Measurements from ENCODE around the gene FHOD3. TPM values are rescaled to one million over a fixed set of nuclear protein-coding genes. Genes with fewer than 3 reads are reported as not detected.

Gene FHOD3
- total and polyA plus RNA-seq, 2 of the 8 experiments (the other 6 are each of a cell fraction or from before 2014, with no cell fraction given) = 9.7 to 10.5 TPM

DNA sequence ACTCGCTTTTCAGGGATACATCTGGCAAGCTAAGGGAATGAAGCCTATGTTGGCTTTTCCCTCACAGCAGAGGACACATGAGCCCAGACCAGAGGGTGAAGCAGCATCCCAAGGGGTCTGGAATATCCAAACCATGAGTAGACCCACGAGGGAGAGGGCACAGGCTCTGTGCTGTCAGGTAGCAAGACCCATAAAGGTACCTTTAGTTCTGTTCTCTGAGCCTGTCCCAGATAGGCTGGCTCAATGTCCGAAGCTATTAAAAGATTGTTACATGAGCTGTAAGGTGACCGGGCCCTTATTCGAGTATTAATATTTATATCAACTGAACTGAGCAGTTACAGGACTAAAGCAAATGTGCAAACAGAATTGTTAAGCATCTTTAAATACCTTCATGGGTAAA is 479.1 kb downstream of the FHOD3 start:
- no peak overlapping the region for H2BK120ac ChIP-seq (replicated peaks; ENCODE audit: low read depth, low read length)
- H2BK12ac ChIP-seq (ENCODE audit: low read depth, low read length) = no peak overlapping the region
- 88% methylated on average over 5 of the region's 5 CpGs; no CpG with 5 or more reads in 1 of the 2 experiments for WGBS, 2 experiments (ENCODE audit: extremely low coverage in 1 of 2, insufficient coverage in 1 of 2, insufficient read length in 1 of 2, insufficient replicate concordance in 2 of 2, low coverage in 1 of 2, low lambda C conversion rate in 2 of 2, missing lambda C conversion rate in 1 of 2)
- no peak overlapping the region for H3K4ac ChIP-seq (replicated peaks; ENCODE audit: insufficient read length, low read depth, low read length)
- DNase-seq (ENCODE audit: low read depth in 1 of 2, low spot score in 2 of 2) = no peak
- H3K79me1 ChIP-seq (ENCODE audit: low read depth, low read length) = no peaks in the 10 kb centered on the region
- no peak overlapping the region for H4K8ac ChIP-seq (ENCODE audit: extremely low read depth, insufficient read depth, low read length)
- no peak overlapping the region for H3K9ac ChIP-seq (replicated peaks in 1 of 4; ENCODE audit: extremely low read depth in 1 of 4, low read depth in 3 of 4, low read length in 3 of 4)
- no peak overlapping the region for H3K4me2 ChIP-seq (ENCODE audit: insufficient read depth in 1 of 2, low read depth in 2 of 2, low read length in 2 of 2)
- H3K36me3 ChIP-seq (ENCODE audit: control insufficient read depth in 2 of 4, insufficient read depth in 4 of 4, low read length in 3 of 4) = peaks cover 0 to 2% (median 0%) of the 10 kb centered on the region in 4 experiments; a peak in 2 of 8 replicates
- no peak overlapping the region for H2BK5ac ChIP-seq (ENCODE audit: low read depth, low read length)
- no peak overlapping the region for H3K14ac ChIP-seq (ENCODE audit: insufficient read length)
- H4K20me1 ChIP-seq (replicated peaks in 1 of 2; ENCODE audit: control insufficient read depth in 1 of 2, insufficient read depth in 2 of 2, low read length in 2 of 2) = no peaks in the 10 kb centered on the region
- H3K79me2 ChIP-seq (ENCODE audit: control insufficient read depth in 1 of 2, insufficient read depth in 2 of 2, low read length in 2 of 2) = no peaks in the 10 kb centered on the region
- no peak overlapping the region for H2AK5ac ChIP-seq (ENCODE audit: low read depth, low read length)
- no peak overlapping the region for H3K23ac ChIP-seq (ENCODE audit: insufficient read length)
- ChIA-PET POLR2A (ENCODE audit: partially characterized antibody) (no interaction called here), CTCF (ENCODE audit: partially characterized antibody) (no interaction called here)
- H4K91ac ChIP-seq (replicated peaks; ENCODE audit: insufficient read length, low read length) = no peak overlapping the region
- H3K9me3 ChIP-seq (ENCODE audit: insufficient read depth in 2 of 2, low read depth in 1 of 2, low read length in 1 of 2) = no peaks in the 10 kb centered on the region
- H3K18ac ChIP-seq (ENCODE audit: extremely low read depth, low read length) = no peak overlapping the region
- H3K27ac ChIP-seq (ENCODE audit: low read depth, low read length) = no peak overlapping the region
- H3K23me2 ChIP-seq (ENCODE audit: low read depth, low read length) = no peaks in the 10 kb centered on the region
- H2BK15ac ChIP-seq (ENCODE audit: low read length) = no peak overlapping the region
- TF ChIP-seq SAP30 (IDR thresholded peaks at IDR 0.05; ENCODE audit: insufficient read depth, insufficient replicate concordance, low read length) (no peak), TCF12 (IDR thresholded peaks at IDR 0.05; ENCODE audit: low read depth, low read length) (no peak), BRCA1 (IDR thresholded peaks at IDR 0.05; ENCODE audit: low read depth, low read length) (no peak), USF2 (IDR thresholded peaks at IDR 0.05; ENCODE audit: low read length) (no peak), SP1 (IDR thresholded peaks at IDR 0.05; ENCODE audit: low read depth, low read length) (no peak), NRF1 (IDR thresholded peaks at IDR 0.05; ENCODE audit: low read depth, low read length) (no peak), FOSL1 (IDR thresholded peaks at IDR 0.05; ENCODE audit: insufficient read depth, low read depth, low read length) (no peak)
- TF ChIP-seq, protein P1, sequence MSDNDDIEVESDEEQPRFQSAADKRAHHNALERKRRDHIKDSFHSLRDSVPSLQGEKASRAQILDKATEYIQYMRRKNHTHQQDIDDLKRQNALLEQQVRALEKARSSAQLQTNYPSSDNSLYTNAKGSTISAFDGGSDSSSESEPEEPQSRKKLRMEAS (IDR thresholded peaks at IDR 0.05) = no peak
- H3K4me3 ChIP-seq (ENCODE audit: extremely low read depth in 1 of 4, insufficient read depth in 2 of 4, low read depth in 3 of 4, low read length in 4 of 4) = no peak overlapping the region
- no peaks in the 10 kb centered on the region for H3K4me1 ChIP-seq (replicated peaks in 1 of 4; ENCODE audit: control insufficient read depth in 3 of 4, insufficient read depth in 4 of 4, low read length in 3 of 4)
- H3K56ac ChIP-seq (replicated peaks; ENCODE audit: insufficient read length, low read depth, low read length) = no peak overlapping the region
- no peak overlapping the region for H2AFZ ChIP-seq (ENCODE audit: low read length)
- no peaks in the 10 kb centered on the region for H3K27me3 ChIP-seq (replicated peaks in 1 of 4; ENCODE audit: control insufficient read depth in 3 of 4, extremely low read depth in 1 of 4, insufficient read depth in 3 of 4, low read length in 3 of 4)
- no peak for FAIRE-seq
- H2BK20ac ChIP-seq (ENCODE audit: low read length) = no peak overlapping the region
- H4K5ac ChIP-seq (ENCODE audit: insufficient read length, low read depth, low read length) = no peak overlapping the region
